Ovary (tissue), 9 donors: ENCODE measurements around the gene GOLGA6D. TPM values are rescaled to one million over a fixed set of nuclear protein-coding genes. Genes with fewer than 3 reads are reported as not detected.
"Not testable (repeated sequence)": the region's sequence is repeated elsewhere in the genome, so short reads cannot be mapped to it uniquely, and the experiment has no call there.

Experiments
- DNase-seq, 5 donors: peaks; one replicate each; pipeline ENCODE4 v3.0.0-alpha.2; 2019 to 2020
- H3K27ac ChIP-seq, 2 donors: fragments of 200-600 bp; one replicate each; pipeline versions ENCODE4 v1.5.1 to v1.8.0; 2019 to 2022
- H3K27me3 ChIP-seq: fragments of 200-600 bp; one replicate; pipeline ENCODE4 v1.8.0; 2022
- H3K36me3 ChIP-seq: fragments of 200-600 bp; sonication (generic); one replicate; pipeline ENCODE4 v1.5.1; 2019
- H3K4me1 ChIP-seq: one replicate; pipeline ENCODE4 v1.8.1; 2013; ENCODE audit warnings: mild to moderate bottlenecking, moderate library complexity; ENCODE audit not compliant: insufficient read depth
- H3K4me3 ChIP-seq: fragments of 200-600 bp; sonication (generic); one replicate; pipeline ENCODE4 v1.5.1; 2017
- H3K9me3 ChIP-seq, 2 donors: fragments of 200-600 bp in 1 of 2; sonication (generic) in 1 of 2; one replicate each; pipeline versions ENCODE4 v1.5.1 to v1.8.1; 2013 to 2019; ENCODE audit warnings: mild to moderate bottlenecking in 1 of 2, moderate library complexity in 1 of 2
- CTCF ChIP-seq, 3 donors: fragments of 450-650 bp in 2 of 3; fragments of 200-600 bp in 1 of 3; IDR thresholded peaks; one replicate each; pipeline versions ENCODE4 v1.5.1 to v1.8.0; 2016 to 2022; ENCODE audit warnings: antibody characterized with exemption in 3 of 3, mild to moderate bottlenecking in 1 of 3
- WGBS, 3 donors: extraction: QIAGEN DNeasy Blood & Tissue Kit in 1 of 3; methylation state at CpG; one replicate each; pipeline versions ENCODE4 v1.1.5 to v1.1.7; 2013 to 2017; 5-methylcytosine and 5-hydroxymethylcytosine counted together
- intact Hi-C, 4 donors: fragments of 100-400 bp; cut with DNase I; formaldehyde crosslinking; loops; one replicate each; pipeline versions ENCODE4 v1.11.0 to v1.15.1; 2022 to 2023
- polyA plus RNA-seq, 2 donors: library from polyadenylated mRNA; stranded (reverse); fragments of 200-250 nt in 1 of 2; fragments of 350-450 nt in 1 of 2; fragmentation: Illumina TruSeq in 1 of 2; extraction: RNeasy Lipid Tissue Mini Kit (QIAGEN cat#74804) in 1 of 2; gene quantifications; one replicate each; pipeline ENCODE4 v1.2.3, GENCODE V29; 2013 to 2014
- total RNA-seq, 7 donors: library from RNA; depleted of rRNA in 2 of 7; stranded (reverse); fragments of >200 nt in 2 of 7; fragmentation: NEBNext Ultra II Directional in 3 of 7; extraction: Animal tissue kit (Norgen Biotek cat#: 25700) in 3 of 7; gene quantifications; one replicate each; pipeline versions ENCODE4 v1.1.0 to v1.2.4, GENCODE V29; 2016 to 2023
- donor health status: DM: no; HTN: no; CAD: no; lungs with moderate emphysema.
- donor health status: DM: no; HTN: no; CAD: no.
- donor health status: Bipolar disorder and iron deficiency.
- donor health status: DM: yes; HTN: yes; CAD: no.
- donor health status: DM: no; HTN: no; CAD: no.
- donor health status: DM: yes; HTN: yes; CAD: no.

The GOLGA6D gene
- total and polyA plus RNA-seq, 9 donors = 0.02 to 0.10 (median 0.07) TPM; not detected in 6

GRCh38 chr15:75274509-75275107 lies 8.0 kb upstream of the GOLGA6D start:
- 65 to 66% (median 66%) methylated on average over 5 of the region's 5 CpGs for WGBS, 3 donors
- H3K4me3 ChIP-seq, H3K9me3 ChIP-seq, H3K27me3 ChIP-seq, H3K36me3 ChIP-seq, H3K4me1 ChIP-seq, H3K27ac ChIP-seq, intact Hi-C loops: not testable (repeated sequence)
- DNase-seq = peak; percentile 33 to 68 (median 58)
- peak in 1 of 3 donors; percentile 16 for TF ChIP-seq CTCF (IDR thresholded peaks at IDR 0.05)

DNA sequence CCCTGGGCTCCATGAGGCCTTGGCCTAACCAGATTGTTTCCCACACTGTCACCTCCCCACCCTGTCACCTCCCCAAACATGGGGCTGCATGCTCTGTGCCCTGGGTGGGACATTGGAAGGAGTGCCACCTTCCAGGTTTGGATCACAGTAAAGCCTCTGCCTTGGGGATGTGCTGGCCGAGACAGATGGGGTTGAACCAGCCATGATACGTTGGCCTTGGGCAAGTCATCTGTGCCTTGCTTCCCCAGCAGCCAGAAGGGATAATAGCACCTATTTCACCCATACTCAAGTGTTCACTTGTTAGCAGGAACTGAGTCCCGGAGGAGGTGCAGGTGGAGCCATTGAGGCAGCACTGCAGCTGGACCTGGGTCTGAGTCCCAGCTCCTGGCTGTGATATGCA lies 7.0 kb upstream of the GOLGA6D start:
- H3K27ac ChIP-seq, H3K27me3 ChIP-seq, intact Hi-C loops, H3K4me3 ChIP-seq, H3K4me1 ChIP-seq, H3K36me3 ChIP-seq, H3K9me3 ChIP-seq: not testable (repeated sequence)
- WGBS, 3 donors = 67 to 78% (median 75%) methylated on average over 3 of the region's 3 CpGs
- DNase-seq = peak in 2 of 5 donors; percentile 10 to 11

- H3K27me3 ChIP-seq, H3K9me3 ChIP-seq, intact Hi-C loops, H3K4me1 ChIP-seq, H3K4me3 ChIP-seq, H3K27ac ChIP-seq, H3K36me3 ChIP-seq: not testable (repeated sequence)
- WGBS, 3 donors = 50 to 64% methylated on average over 1 of the region's 1 CpG; no CpG with 5 or more reads in 1 of the 3 donors
- DNase-seq = peak in 1 of 5 donors; percentile 7
These were observed 4.1 kb upstream of the GOLGA6D start for GRCh38 chr15:75278497-75278896.

- no CpG with 5 or more reads among the region's 3 CpGs for WGBS, 3 donors
- DNase-seq, H3K27ac ChIP-seq, H3K9me3 ChIP-seq, H3K36me3 ChIP-seq, H3K4me3 ChIP-seq, intact Hi-C loops, H3K4me1 ChIP-seq, H3K27me3 ChIP-seq: not testable (repeated sequence)
These were observed 1.5 kb downstream of the GOLGA6D start for GRCh38 chr15:75284152-75284551.

DNA sequence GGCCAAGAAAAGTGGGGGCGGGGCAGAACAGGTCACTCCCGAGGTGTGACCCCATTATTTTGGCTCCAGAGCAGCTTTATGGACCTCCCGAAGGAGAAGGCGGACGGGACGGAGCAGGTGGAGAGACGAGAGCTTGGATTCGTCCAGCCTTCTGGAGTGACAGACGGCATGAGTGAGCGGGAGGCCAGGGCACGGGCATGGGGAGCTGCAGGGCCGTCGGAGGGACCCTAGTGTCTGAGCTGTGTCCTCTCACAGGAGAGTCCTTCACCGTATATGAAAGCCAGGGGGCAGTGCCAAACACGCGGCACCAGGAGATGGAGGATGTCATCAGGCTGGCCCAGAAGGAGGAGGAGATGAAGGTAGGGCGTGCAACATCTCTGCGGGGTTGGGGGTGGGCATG lies 11.0 kb downstream of the GOLGA6D start:
- H3K27me3 ChIP-seq, DNase-seq, H3K9me3 ChIP-seq, H3K27ac ChIP-seq, H3K4me1 ChIP-seq, H3K36me3 ChIP-seq, intact Hi-C loops, H3K4me3 ChIP-seq: not testable (repeated sequence)
- 47% methylated on average over 5 of the region's 18 CpGs; no CpG with 5 or more reads in 2 of the 3 donors for WGBS, 3 donors

DNA sequence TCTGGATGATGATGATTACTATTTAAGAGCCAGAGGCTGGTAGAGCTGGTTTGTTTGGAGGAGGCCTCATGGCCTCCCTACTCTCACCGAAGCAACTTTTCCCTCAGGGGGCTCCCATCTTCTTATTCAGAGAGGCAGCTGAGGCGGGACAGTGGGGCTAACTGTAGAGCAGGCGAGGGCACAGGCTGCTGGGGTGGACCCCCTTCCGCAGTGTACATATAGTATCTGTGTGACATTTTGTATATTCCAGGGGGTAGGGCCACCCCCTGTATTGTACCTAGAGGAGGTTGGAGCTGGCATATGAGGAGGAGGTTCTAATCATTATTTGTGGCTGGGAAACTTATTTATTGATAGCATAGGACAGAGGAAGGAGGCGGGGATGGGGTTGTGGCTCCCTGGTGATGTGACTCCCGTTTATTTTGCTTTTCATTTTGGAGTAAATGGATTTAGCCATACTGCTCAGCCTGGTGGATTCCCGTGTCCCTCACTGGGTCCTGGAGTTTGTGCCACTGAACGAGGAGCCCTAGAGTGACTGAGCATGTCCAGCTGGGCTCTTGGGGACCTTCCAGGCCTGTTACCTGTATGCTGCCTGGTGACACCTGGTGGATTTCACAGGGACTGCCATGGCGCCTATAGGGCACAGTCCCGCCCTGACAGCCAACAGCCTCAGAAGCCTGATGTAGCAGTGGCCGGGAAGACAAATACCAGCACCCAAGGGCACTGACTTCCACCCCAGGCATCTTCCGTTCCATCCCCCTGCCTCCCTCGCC lies 16.1 kb downstream of the GOLGA6D start:
- H3K4me1 ChIP-seq, intact Hi-C loops, H3K36me3 ChIP-seq, H3K27ac ChIP-seq, DNase-seq, H3K27me3 ChIP-seq, H3K4me3 ChIP-seq, H3K9me3 ChIP-seq: not testable (repeated sequence)
- WGBS, 3 donors = 75 to 100% (median 78%) methylated on average over 4 to 8 of the region's 13 CpGs

DNA sequence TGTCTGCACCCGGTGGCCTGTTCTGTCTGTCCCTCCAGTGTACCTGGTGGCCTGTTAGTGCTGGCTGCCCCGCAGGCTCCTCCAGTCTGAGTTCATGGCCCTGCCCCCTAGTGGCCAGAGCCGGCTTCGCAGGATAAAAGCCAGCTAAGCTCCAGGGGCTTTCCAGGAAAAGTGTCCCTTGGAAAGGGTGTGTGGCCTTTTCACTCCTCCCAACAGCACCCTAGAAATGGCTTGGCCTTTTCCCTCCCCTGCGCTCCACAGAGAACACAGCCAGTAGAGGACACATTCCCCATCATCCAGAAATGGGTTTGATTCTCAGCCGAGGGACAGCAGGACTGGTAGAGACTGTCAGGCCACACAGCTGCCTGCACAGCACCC lies 16.7 kb downstream of the GOLGA6D start:
- H3K27me3 ChIP-seq, H3K36me3 ChIP-seq, intact Hi-C loops, H3K9me3 ChIP-seq, H3K4me1 ChIP-seq, H3K4me3 ChIP-seq, H3K27ac ChIP-seq: not testable (repeated sequence)
- TF ChIP-seq CTCF (IDR thresholded peaks at IDR 0.05) = peak in 1 of 3 donors; percentile 26
- WGBS, 3 donors = 18 to 26% (median 20%) methylated on average over 5 to 6 of the region's 6 CpGs
- peak; percentile 35 to 73 (median 55) for DNase-seq

- 49 to 57% (median 53%) methylated on average over 6 of the region's 6 CpGs for WGBS, 3 donors
- H3K27me3 ChIP-seq, H3K9me3 ChIP-seq, H3K4me1 ChIP-seq, H3K27ac ChIP-seq, DNase-seq, H3K4me3 ChIP-seq, H3K36me3 ChIP-seq: not testable (repeated sequence)
- intact Hi-C loops = loop anchor here in 1 of 4 donors (10.0 kb wide), 1 partner anchor 275 kb away; the partner anchor contains the start of gene PPCDC
These were observed 17.4 kb downstream of the GOLGA6D start for GRCh38 chr15:75300026-75300425.
